NCI-H460 (cell line): ENCODE data around the gene OSBPL7. TPM values are rescaled to one million over a fixed set of nuclear protein-coding genes. Genes with fewer than 3 reads are reported as not detected.

Experiments used
- DNase-seq: peaks from one replicate; pipeline ENCODE4 v3.0.0-alpha.2; 2016; ENCODE audit warnings: low read depth; ENCODE audit errors: extremely low read depth
- polyA plus RNA-seq: library from polyadenylated mRNA; depleted of rRNA; stranded (reverse); fragments of >200 nt; gene quantifications from 2 replicates; pipeline ENCODE4 v1.2.3, GENCODE V29; 2014; cell fraction: nucleus; rRNA removed
- total RNA-seq: library from RNA; depleted of rRNA; stranded (reverse); fragments of >200 nt; shearing (Covaris generic); gene quantifications from 2 replicates; pipeline ENCODE4 v1.2.3, GENCODE V29; 2014; rRNA removed

The OSBPL7 gene, protein sequence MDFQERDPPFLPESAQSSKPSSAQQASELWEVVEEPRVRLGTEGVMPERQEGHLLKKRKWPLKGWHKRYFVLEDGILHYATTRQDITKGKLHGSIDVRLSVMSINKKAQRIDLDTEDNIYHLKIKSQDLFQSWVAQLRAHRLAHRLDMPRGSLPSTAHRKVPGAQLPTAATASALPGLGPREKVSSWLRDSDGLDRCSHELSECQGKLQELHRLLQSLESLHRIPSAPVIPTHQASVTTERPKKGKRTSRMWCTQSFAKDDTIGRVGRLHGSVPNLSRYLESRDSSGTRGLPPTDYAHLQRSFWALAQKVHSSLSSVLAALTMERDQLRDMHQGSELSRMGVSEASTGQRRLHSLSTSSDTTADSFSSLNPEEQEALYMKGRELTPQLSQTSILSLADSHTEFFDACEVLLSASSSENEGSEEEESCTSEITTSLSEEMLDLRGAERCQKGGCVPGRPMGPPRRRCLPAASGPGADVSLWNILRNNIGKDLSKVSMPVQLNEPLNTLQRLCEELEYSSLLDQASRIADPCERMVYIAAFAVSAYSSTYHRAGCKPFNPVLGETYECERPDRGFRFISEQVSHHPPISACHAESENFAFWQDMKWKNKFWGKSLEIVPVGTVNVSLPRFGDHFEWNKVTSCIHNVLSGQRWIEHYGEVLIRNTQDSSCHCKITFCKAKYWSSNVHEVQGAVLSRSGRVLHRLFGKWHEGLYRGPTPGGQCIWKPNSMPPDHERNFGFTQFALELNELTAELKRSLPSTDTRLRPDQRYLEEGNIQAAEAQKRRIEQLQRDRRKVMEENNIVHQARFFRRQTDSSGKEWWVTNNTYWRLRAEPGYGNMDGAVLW
- 2.6 and 2.9 TPM in 2 replicates for total RNA-seq
- 26.0 and 35.9 TPM in 2 replicates for polyA plus RNA-seq

DNA sequence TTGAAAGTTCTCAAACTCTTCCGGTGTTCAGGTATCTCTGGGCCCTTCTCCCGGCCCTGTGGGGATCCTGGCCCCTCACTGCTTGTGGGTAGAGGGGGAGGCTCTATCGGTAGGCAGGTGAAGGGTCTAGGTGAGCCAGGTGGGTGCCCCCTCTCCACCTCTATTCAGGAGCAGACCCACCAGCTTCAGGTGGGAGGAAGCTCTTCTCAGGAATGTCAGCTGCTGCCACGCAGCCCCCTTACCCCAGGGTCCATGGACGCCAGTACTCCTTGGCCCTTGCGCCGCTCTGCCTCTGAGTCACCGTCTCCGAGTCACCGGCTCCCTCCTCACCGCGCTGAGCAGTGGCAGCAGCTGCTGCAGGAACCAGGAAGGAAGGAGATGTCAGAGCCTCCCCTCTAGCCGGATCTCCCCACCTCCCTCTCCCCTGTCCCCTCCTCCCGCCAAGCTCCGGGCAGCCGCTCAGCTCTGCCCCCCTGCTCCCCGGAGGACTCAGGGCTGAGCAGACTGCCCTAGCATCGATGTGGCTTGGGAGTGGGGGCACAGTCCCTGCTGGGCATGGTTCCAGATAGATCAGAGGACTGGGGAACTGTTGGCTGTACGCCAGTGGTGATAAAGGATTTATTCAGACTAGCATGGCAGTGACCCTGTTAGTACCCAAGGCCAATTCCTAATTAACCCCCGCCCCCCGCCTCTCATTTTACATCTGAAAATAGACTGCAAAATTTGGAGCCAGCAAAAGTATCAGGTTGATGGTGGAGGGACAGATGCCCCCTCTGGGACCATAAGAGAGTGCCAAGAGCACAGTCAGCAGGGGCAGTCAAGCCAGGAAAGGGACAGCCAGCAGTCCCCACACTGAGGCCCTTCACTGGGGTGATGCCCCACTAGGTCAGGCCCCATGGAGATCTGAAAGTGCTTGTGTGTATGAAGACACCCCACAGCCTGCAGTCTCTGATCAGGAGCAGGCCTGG lies at the start of gene OSBPL7:
TSS of gene OSBPL7 (minus strand) at position 371 of the 968 bp plus-strand sequence. CDS start 1,516 bp downstream, outside the sequence.
- DNase-seq, result peak; percentile 36

DNA sequence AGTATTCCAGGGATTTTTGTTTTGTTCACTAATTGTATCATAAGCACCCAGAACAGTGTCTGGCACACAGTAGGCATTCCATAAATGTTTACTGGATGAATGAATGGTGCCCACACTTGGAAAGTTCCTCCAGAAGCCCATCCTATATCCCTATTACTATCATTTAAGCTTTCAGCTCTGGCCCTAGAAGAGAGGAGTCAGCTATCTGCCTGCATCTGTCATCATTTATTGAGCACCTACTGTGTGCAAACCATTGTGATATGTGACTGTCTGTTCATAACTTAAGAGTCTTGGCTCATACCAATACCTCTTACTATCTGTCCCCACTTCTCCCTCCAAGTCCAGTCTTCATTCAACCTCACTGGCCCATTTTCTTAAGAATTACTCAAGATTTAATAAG lies 49.5 kb upstream of the OSBPL7 start:
- DNase-seq, result no peak

DNA sequence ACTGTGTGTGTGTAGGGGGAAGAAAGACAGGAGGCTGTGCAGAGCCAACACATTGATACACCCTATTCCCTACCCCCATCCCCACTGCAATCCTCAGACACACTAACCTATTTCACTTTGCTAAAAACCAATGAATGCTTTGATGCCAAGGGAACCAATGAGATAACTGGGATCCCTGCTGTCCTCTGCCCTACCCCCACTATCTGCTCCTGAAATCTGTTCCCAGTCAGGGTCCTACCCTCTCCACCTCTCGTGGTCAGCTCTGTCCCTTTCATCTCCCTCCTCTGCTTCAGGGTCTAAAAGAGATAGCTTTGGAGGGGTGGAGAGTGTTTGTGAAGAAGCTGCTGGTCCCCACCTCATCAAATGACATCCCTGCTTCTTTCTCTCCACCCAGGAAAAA lies 48.5 kb upstream of the OSBPL7 start:
- no peak for DNase-seq

DNA sequence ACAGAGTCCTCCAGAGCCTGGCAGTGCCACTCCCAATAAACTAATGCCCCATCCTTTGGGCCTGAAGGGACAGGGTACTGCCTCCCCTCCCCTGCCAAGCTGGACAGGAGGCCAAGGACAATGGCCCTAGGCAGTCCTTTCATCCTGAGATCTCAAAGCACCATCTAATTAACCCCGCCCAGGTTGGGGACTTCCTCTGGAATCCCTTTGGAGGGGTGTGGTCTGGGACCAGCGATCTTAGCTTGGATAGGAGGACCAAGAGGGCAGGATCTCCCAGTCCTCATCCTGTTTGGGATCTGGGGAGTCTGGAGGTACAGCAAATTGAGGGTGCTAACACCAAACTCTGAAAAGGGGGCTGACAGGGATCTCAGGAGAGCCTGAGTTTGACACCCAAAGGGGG lies 47.5 kb upstream of the OSBPL7 start:
- DNase-seq, result no peak

DNA sequence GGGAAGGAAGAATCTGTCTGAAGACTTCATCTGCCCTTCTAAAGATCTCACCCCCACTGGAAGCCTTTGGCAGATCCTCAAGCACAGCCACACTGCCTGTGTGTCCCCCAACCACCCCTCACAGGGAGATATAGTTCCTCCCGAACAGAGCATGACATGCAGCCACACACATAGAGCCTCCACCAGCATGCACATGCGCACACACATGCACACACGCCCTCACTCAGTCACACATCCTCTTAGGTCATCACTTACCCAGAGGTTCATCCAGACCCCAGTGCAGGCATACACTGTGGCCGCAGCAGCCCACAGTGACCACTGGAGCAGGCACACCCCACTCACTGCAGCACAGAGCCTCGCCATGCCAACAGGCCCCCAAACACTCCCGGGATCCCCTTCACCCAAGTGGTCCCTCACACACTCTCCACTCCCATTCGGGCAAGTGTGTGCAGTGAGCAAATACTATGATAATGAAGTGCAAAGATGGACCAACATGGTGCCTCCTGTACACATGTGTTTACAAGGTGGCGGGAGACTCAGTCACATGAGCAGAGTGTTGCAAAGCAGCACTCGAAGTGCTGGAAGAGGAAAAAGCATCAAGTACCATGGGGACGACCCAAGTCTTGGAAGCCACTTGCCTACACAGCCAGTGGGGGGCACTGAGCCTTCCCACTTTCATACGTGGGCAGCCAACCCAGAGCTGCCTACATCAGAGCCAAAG lies 46.4 kb upstream of the OSBPL7 start:
- no peak for DNase-seq

DNA sequence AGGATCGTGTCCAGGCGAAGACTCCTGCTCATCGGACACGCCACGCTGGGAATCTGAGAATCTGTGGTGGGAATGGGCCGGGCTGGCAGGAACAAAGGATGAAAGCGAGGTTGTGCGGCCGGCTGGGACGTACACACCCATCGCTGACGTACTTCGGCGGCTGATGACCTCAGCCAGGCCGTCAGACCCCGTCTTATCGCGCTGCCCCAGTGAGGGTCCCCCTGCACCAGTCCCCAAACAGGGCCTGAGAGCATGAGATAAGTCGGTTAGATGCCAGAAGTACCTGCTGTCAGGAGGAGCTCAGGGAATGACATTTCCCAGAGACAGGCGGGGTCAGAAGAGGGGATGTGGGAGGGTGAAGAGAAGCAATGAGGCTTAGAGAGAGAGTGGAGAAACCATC lies 45.3 kb upstream of the OSBPL7 start:
- DNase-seq, result no peak

DNA sequence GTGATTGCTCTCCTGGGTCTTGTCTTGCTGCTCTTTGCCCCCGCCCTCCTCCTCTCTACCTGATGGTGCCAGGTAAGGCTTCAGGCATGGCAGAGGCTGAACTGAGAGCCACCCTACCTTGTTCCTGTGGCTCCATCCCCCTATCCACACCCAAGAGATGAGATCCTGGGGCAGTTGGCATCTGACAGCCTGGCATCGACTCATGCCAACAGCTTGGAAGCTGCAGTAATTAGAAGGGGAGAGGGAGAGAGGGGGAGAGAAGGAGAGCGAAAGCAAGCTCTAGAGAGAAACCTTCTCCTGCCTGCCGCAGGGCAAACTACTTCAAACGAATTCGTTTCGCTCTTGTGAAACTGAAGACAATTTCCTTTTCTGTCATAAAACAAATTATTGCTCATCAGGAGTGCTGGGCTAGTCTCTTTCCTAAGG lies 43.2 kb upstream of the OSBPL7 start:
- no peak for DNase-seq

DNA sequence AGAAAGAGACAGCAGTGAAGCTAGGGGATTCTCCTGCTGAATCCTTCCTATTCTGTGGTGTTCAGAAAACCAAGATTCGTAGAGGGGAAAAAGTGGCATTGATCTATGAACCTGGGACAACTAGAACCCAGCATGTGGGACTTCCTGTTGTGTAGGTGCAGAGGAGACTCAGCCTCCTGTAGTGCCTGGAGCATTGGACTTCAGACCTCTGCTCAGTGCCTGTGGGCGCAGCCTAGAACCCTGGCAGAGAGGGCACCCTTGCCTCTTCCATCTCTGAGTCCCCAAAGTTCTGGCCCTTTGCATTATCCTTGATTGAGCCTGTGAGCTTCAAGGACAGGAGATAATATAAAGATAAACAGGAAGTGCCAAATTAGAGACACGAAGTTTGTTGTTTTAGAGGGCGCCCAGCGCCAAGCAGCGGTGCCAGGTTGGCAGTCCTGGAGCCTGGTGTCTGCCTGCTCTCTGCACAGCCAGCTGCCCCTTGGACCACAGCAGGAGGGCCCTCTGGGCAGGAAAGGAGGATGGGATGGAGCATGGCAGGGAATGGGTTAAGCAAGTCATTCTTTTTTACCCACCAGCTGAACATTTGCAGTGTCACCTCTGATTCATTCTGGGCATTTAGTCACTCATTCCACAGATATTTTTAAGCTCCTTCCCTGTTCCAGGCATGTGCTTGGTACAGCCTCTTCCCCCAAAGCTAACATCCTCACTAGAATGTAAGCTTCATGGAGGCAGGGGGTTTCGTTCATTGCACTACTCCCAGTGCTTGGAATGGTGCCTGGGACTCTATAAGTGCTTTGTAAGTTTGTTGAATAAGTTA lies 41.2 kb upstream of the OSBPL7 start:
- DNase-seq, result peak; percentile 33

DNA sequence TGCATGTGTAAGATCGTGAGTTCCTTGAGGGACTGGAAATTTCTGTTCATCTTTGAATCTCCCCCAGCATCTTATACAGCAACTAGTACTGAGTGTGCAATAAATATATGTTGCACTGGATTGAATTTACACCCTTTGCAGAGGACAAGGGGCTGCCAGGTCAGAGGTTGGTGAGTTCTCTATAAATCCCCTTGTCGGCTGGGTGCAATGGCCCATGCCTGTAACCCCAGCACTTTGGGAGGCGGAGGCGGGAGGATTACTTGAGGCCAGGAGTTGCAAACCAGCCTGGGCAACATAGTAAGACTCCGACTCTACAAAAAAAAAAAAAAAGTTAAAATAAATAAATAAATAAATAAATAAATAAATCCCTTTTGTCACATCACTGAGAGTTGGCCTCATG lies 38.8 kb upstream of the OSBPL7 start:
- no peak for DNase-seq

DNA sequence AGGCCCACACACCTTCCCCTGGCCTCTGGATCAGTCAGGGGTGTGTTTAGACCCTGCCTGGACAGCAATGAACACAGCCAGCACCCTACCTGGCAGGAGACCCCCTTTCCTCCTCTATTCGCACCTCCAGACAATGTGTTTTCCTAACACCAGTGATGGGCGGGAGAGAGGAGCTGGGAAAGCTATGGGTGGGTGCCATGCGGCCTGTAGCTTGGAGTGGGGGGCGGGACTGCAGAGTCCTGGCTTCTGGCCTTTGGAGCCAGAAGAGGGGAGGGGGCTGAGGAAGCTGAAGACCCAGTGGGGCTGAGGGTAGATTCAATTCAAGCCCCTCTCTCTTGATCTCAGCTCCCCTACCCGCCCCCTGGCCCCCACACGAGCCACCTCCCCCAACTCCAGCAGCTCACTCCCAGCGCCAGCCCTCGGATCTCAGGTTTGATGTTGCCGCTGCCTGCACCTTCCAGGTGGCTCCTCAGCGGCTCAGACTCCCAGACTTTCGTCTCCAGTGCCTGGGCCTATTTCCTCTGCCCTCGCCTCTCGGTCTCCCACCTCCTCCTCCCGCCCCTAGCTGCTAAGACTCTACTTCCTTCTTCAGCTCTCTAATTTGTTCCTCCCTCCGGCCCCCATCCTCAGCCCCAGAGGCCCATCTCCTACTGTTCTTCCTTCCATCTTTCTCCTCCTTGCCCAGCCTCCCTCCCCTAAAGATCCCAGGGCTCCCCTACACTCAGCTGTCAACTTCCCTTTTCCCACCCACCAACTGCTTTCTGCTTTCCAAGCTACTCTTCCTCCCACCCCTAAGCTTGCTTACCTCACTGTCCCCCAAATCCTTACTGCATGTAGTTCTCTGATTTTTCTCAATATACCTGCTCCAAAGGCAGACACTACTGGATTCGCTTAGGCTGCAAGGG lies 36.2 kb upstream of the OSBPL7 start:
- DNase-seq, result no peak

DNA sequence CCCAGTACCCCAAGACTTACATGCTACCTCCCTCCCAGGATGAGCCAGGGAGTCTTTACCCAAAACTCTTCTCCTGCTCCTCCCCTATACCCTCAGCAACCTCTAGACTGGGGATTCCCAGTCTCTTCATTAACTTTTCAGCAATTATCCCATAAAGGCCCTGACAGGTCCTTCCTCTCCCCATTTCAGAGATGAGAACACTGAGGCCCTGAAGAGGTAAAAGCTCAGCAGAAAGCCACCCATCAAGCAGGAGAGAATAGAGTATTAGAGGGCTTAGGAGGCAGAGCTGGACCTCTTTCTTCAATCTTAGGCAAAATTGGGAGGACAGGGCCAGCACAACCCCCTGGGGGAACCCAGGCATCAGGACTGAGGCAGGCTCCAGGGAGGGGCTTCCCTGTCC lies 35.2 kb upstream of the OSBPL7 start:
- no peak for DNase-seq

DNA sequence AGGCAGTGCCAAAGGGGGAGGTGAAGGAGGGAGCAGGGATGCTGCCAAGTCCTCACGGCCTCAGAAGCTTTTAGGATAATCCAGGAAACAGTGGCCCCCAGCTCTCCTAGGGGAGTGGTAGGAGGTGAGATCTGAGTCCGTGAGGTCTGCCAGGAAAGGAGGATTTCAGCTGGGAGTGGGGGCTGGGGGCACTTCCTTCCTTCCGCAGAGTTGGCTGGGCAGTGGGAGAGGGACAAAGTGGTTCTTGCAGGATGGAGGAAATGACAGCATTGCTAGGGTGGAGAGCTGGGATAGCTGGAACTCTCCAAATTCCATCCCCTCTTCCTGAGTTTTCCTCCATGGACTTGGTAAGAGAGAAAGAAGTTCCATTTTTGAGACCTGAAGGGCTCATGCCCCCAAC lies 34.1 kb upstream of the OSBPL7 start:
- no peak for DNase-seq

DNA sequence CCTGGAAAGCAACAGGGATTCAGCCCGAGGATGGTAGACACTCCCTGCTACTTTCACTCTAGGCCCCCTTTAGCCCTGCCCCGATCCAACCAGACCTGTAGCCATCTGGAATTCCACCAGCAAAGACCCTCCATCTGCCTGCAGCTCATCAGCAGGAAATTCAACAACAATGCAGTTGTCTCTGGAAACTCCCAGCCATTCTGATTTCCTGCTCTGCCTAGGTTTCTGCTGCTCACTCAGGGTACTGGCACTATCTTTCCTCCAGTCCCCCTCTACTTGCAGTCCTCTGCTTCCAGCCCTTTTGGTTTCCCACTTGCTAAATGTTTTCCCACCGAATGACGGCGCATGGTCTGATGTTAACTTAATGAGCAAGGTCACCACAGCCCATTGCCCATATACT lies 32.0 kb upstream of the OSBPL7 start:
- no peak for DNase-seq

DNA sequence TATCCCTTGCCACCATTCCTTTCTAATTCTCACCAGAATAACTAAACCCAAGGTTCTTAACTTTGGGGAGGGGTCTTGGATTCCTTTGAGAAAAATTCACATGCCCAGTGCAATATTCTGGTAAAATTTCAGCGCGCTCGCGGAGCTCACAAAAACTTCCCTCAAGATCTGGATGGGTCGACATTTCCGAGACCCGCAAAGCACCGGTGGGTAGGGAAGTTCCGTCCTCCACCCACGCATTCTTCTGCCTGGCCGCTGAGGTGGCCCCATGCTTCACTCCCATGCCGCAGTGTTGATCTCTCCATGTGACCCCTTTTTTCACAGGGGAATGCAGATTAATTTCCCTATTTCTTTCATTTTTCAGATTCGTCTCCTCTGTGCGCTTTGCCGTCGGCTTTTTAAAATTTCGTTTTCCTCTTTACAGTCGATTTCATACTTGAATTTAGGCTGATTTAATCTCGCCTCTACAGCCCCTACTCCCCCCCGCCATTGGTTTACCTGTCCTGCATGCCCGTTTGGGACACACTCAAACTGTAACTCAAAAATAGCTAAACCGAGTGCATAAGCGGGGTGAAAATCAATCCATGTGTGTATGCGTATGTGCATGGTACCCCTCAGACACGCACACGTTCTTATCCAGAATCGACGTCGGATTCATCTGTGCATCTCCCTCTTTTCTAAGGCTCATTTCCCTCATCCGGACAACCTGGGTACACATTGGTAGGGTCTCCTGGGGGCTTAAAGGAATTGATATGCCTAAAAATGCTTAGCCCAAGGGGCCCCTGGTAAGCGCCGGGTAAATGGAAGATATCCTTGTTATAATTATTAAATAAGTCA lies 30.7 kb upstream of the OSBPL7 start:
- DNase-seq, result no peak

DNA sequence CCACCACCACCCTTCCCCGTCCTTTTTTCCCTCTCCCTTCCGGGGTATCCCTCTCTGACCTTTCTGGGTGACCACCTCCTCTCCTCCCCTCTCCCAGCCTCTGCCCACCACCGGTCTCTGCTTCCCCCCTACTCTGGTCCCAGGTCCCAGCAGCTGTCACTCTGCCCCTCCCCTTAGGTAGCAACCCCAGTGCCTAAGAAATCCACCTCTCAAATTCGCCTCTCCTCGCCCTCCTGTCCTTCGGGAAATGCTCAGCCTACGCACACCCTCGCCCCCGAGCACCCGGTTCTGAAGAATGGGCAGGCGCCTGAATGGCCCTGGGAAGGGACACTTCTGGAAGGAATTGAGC lies 30.1 kb upstream of the OSBPL7 start:
- no peak for DNase-seq

DNA sequence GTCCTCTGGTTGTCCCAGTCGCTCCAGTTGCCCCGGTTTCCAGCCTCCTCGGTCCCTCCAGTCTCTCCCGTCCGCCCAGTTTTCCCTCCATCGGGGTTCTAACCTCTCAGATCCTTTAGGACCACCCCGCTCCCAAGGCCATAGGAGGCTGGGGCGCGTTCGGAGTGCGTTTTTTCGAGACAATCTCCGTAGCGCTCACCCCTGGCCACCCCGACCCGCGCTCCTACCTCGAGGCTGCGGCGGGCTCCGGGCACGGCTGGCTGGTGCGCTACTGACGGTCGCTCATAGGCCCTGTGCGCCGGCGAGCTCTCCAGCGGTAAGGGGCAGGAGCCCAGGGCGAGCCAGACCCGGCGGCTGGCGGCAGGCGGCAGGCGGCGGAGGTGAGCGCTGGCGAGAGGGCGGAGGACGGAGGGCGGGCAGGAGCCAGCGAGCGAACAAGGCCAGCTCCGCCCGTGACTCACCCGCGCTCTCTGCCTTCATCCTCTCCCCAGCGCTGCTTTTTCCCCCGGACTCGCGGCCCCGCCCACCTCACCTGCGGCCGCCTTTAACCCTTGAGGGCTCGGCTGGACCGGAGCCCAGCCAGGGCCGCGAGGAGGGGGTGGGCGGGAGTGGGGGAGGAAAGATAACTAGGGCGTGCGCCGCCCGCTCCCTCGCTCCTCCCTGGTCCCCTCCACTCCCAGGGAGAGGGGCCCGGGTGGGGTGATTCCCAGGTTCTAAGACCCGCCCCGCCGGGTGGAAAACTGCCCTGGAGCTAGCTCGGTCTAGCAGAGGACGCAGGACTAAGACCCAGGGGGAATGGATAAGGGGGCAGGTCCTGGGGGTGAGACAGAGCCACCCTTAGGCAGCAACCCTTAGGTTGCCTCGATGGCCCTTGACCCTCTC lies 29.3 kb upstream of the OSBPL7 start, which contains the start of gene SP6:
TSS of gene SP6 (minus strand) at position 472 of the 882 bp plus-strand sequence. CDS start 2,734 bp downstream, outside the sequence.
- DNase-seq, result peak; percentile 53
